Activated B cell treated with CpG ODN at 0.5 μM for 24 hours (primary cell): ENCODE results near the gene MTREX. TPM values are rescaled to one million over a fixed set of nuclear protein-coding genes. Genes with fewer than 3 reads are reported as not detected.

Source experiments
- ATAC-seq: fragments of 200-7000 bp; cut with Tn5 transposase; one replicate; pipeline ENCODE4 v1.10.0; 2021; ENCODE audit warnings: low read depth, mild to moderate bottlenecking, moderate library complexity
- CTCF ChIA-PET: fragments of 350-600 bp; sonication (Branson Sonifier 250); formaldehyde crosslinking; loops from one replicate; lab custom pipeline; 2021; ENCODE audit warnings: antibody characterized with exemption; lab: Charles Lee
- POLR2A ChIA-PET: fragments of 350-600 bp; sonication (Branson Sonifier 250); formaldehyde crosslinking; loops from one replicate; lab custom pipeline; 2021; ENCODE audit warnings: antibody characterized with exemption; lab: Charles Lee
- DNase-seq: peaks from one replicate; pipeline ENCODE4 v3.0.0; 2022
- H3K27ac Mint-ChIP-seq: one replicate; pipeline ENCODE4 v1.8.0; 2020; ENCODE audit warnings: mixed read lengths
- H3K27me3 Mint-ChIP-seq: one replicate; pipeline ENCODE4 v1.8.0; 2021; ENCODE audit warnings: mixed read lengths
- H3K36me3 Mint-ChIP-seq: one replicate; pipeline ENCODE4 v1.8.0; 2021; ENCODE audit warnings: low read depth, mixed read lengths
- H3K4me1 Mint-ChIP-seq: one replicate; pipeline ENCODE4 v1.8.0; 2021; ENCODE audit warnings: mixed read lengths
- H3K4me3 Mint-ChIP-seq: one replicate; pipeline ENCODE4 v1.8.0; 2020; ENCODE audit warnings: mild to moderate bottlenecking, mixed read lengths
- H3K9me3 Mint-ChIP-seq: one replicate; pipeline ENCODE4 v1.8.0; 2020; ENCODE audit warnings: mixed read lengths
- CTCF ChIP-seq: fragments of 200-600 bp; IDR thresholded peaks from one replicate; pipeline ENCODE4 v1.8.0; 2022; ENCODE audit warnings: antibody characterized with exemption, mild to moderate bottlenecking
- intact Hi-C: fragments of 100-400 bp; cut with micrococcal nuclease; formaldehyde crosslinking; loops from one replicate; pipeline ENCODE4 v1.15.1; 2024
- total RNA-seq: library from RNA; stranded (reverse); gene quantifications from 2 replicates; pipeline ENCODE4 v1.2.3, GENCODE V29; 2022

Gene MTREX
- total RNA-seq, 1 donor from 2014 or later, result 106 TPM

GRCh38 chr5:55441107-55441771 is 133.4 kb downstream of the MTREX start:
- DNase-seq, result no peak
- intact Hi-C loops, result no loop called here
- Mint-ChIP-seq H3K27me3 (no peaks in the 10 kb centered on the region), H3K4me3 (no peak overlapping the region), H3K27ac (peak overlapping the region; percentile 46), H3K9me3 (peaks cover 2% of the 10 kb centered on the region), H3K36me3 (peaks cover 19% of the 10 kb centered on the region), H3K4me1 (peaks cover 7% of the 10 kb centered on the region)
- ChIA-PET POLR2A (interaction anchor here (0.6 kb wide), 2 partner anchors 14 to 279 kb away, joined by 6 to 7 read pairs; no protein-coding TSS in a partner anchor), CTCF (no interaction called here)
- ATAC-seq, result no peak
- TF ChIP-seq CTCF, result no peak

- H3K36me3 Mint-ChIP-seq, result peaks cover 19% of the 10 kb centered on the region
- intact Hi-C loops, result no loop called here
- DNase-seq (no peak), ATAC-seq (no peak)
- ChIA-PET POLR2A (interaction anchor here (0.6 kb wide), 1 partner anchor 278 kb away, joined by 7 read pairs; no protein-coding TSS in a partner anchor), CTCF (no interaction called here)
- TF ChIP-seq CTCF, result no peak
- H3K4me1 Mint-ChIP-seq, result peaks cover 7% of the 10 kb centered on the region
- no peak overlapping the region for H3K4me3 Mint-ChIP-seq
- no peaks in the 10 kb centered on the region for H3K27me3 Mint-ChIP-seq
- H3K9me3 Mint-ChIP-seq, result no peaks in the 10 kb centered on the region
- no peak overlapping the region for H3K27ac Mint-ChIP-seq
These were observed 134.2 kb downstream of the MTREX start for GRCh38 chr5:55441954-55442353.

- no peaks in the 10 kb centered on the region for H3K9me3 Mint-ChIP-seq
These were observed 138.0 kb downstream of the MTREX start for GRCh38 chr5:55445791-55446190.

GRCh38 chr5:55446640-55447351 is 139.0 kb downstream of the MTREX start:
- ChIA-PET POLR2A (interaction anchor here (0.6 kb wide), 1 partner anchor 555 kb away, joined by 4 read pairs; no protein-coding TSS in a partner anchor), CTCF (no interaction called here)
- Mint-ChIP-seq H3K27ac (no peak overlapping the region), H3K27me3 (no peaks in the 10 kb centered on the region), H3K4me1 (no peaks in the 10 kb centered on the region), H3K36me3 (peaks cover 2% of the 10 kb centered on the region), H3K4me3 (no peak overlapping the region), H3K9me3 (no peaks in the 10 kb centered on the region)
- ATAC-seq (no peak), DNase-seq (no peak)
- TF ChIP-seq CTCF, result no peak
- intact Hi-C loops, result no loop called here

More at GRCh38 chr5:55445791-55446190, 138.0 kb downstream of the MTREX start:
- DNase-seq, result no peak
- ChIA-PET POLR2A (interaction anchor here (0.7 kb wide), 1 partner anchor 39 kb away, joined by 3 read pairs; no protein-coding TSS in a partner anchor), CTCF (no interaction called here)
- TF ChIP-seq CTCF, result no peak
- H3K27ac Mint-ChIP-seq, result no peak overlapping the region
- H3K27me3 Mint-ChIP-seq, result no peaks in the 10 kb centered on the region
- intact Hi-C loops, result no loop called here
- peaks cover 5% of the 10 kb centered on the region for H3K36me3 Mint-ChIP-seq
- no peak overlapping the region for H3K4me3 Mint-ChIP-seq
- no peak for ATAC-seq
- no peaks in the 10 kb centered on the region for H3K4me1 Mint-ChIP-seq
